MM.1S (cell line): ENCODE data around the gene MAU2.

ENCODE experiments used
- DNase-seq: peaks from one replicate; pipeline ENCODE4 v3.0.0-alpha.2; 2015
- H2AFZ ChIP-seq: fragments of 300-600 bp; sonication (generic); 2 replicates; pipeline ENCODE4 v1.6.0; 2016; ENCODE audit warnings: antibody characterized with exemption, low read length
- H3F3A ChIP-seq: fragments of 300-600 bp; sonication (generic); 2 replicates; pipeline ENCODE4 v1.6.1; 2016; ENCODE audit warnings: mild to moderate bottlenecking, antibody characterized with exemption, low read length, moderate library complexity, mixed read lengths; ENCODE audit not compliant: insufficient read depth
- H3K27ac ChIP-seq: fragments of 300-600 bp; sonication (generic); 2 replicates; pipeline ENCODE4 v1.5.1; 2016; ENCODE audit warnings: mild to moderate bottlenecking, low read length
- H3K27me3 ChIP-seq: fragments of 300-600 bp; sonication (generic); replicated peaks from 2 replicates; pipeline ENCODE4 v1.6.0; 2016; ENCODE audit warnings: low read length; ENCODE audit not compliant: insufficient read depth
- H3K36me3 ChIP-seq: fragments of 300-600 bp; sonication (generic); replicated peaks from 2 replicates; pipeline ENCODE4 v1.6.1; 2016; ENCODE audit warnings: mild to moderate bottlenecking, low read length, mixed read lengths; ENCODE audit not compliant: insufficient read depth
- H3K4me1 ChIP-seq: fragments of 300-600 bp; sonication (generic); 2 replicates; pipeline ENCODE4 v1.6.1; 2016; ENCODE audit warnings: low read length, mixed read lengths
- H3K4me2 ChIP-seq: fragments of 300-600 bp; sonication (generic); 2 replicates; pipeline ENCODE4 v1.6.0; 2016; ENCODE audit warnings: low read depth, low read length
- H3K4me3 ChIP-seq: fragments of 300-600 bp; sonication (generic); 2 replicates; pipeline ENCODE4 v1.5.1; 2016; ENCODE audit warnings: low read length, mixed read lengths
- H3K79me2 ChIP-seq: fragments of 300-600 bp; sonication (generic); 2 replicates; pipeline ENCODE4 v1.6.1; 2016; ENCODE audit warnings: mixed run types, low read length, mixed read lengths
- H3K9ac ChIP-seq: fragments of 300-600 bp; sonication (generic); 2 replicates; pipeline ENCODE4 v1.6.1; 2016; ENCODE audit warnings: low read length, mixed read lengths
- H3K9me2 ChIP-seq: fragments of 300-600 bp; sonication (generic); replicated peaks from 2 replicates; pipeline ENCODE4 v1.6.1; 2016; ENCODE audit warnings: mild to moderate bottlenecking, low read length, mixed read lengths; ENCODE audit not compliant: insufficient read depth
- H3K9me3 ChIP-seq: fragments of 300-600 bp; sonication (generic); replicated peaks from 2 replicates; pipeline ENCODE4 v1.6.1; 2016; ENCODE audit warnings: mild to moderate bottlenecking, low read length, mixed read lengths; ENCODE audit not compliant: insufficient read depth
- H4K20me1 ChIP-seq: fragments of 300-600 bp; sonication (generic); 2 replicates; pipeline ENCODE4 v1.6.1; 2016; ENCODE audit warnings: mild to moderate bottlenecking, low read length, moderate library complexity, mixed read lengths; ENCODE audit not compliant: insufficient read depth
- EZH2 ChIP-seq: fragments of 300-600 bp; sonication (generic); optimal IDR thresholded peaks from 2 replicates; pipeline ENCODE3; 2017; ENCODE audit warnings: low read depth, mild to moderate bottlenecking, antibody characterized with exemption, low read length, mixed read lengths
- EZH2phosphoT487 ChIP-seq: fragments of 300-600 bp; sonication (generic); IDR thresholded peaks from 2 replicates; pipeline ENCODE4 v1.6.1; 2018; ENCODE audit warnings: antibody characterized with exemption, low read length
- TF ChIP-seq, protein P1 (sequence below): fragments of 300-600 bp; sonication (generic); IDR thresholded peaks from 2 replicates; pipeline ENCODE4 v1.5.1; 2016; ENCODE audit warnings: antibody characterized with exemption, low read length, mixed read lengths

Gene MAU2

DNA sequence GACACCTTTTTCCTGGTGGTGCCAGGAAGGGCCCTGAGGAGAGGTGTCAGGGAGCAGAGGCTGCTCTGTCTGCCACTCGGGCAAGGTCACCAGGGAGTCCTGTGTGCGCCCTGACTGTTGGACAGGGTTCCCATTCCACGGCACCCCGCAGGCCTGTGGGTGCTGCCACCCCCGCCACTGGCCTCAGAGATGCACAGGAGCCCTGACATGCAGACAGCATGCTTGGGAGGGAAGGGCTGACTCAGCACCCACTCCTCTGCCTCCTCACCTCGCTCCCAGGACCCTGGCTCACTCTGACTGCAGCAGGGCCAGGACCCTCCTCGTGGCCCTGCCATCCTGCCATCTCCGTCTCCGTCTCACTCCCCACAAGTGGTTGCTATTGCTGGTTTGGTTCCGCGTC lies 25.3 kb downstream of the MAU2 start:
- H3K27me3 ChIP-seq = no peaks in the 10 kb centered on the region
- H3K4me1 ChIP-seq = no peaks in the 10 kb centered on the region
- H3K79me2 ChIP-seq = no peaks in the 10 kb centered on the region
- H3K9me3 ChIP-seq = no peaks in the 10 kb centered on the region
- H3K9me2 ChIP-seq = no peaks in the 10 kb centered on the region
- H3K4me2 ChIP-seq = no peak overlapping the region
- H4K20me1 ChIP-seq = no peaks in the 10 kb centered on the region
- no peaks in the 10 kb centered on the region for H3F3A ChIP-seq
- no peak for DNase-seq
- H3K9ac ChIP-seq = no peak overlapping the region
- peaks cover 4% of the 10 kb centered on the region; the same call in 1 of the 2 replicates for H3K36me3 ChIP-seq
- no peak overlapping the region for H3K4me3 ChIP-seq
- TF ChIP-seq EZH2 (no peak), EZH2phosphoT487 (no peak)
- TF ChIP-seq, protein P1, sequence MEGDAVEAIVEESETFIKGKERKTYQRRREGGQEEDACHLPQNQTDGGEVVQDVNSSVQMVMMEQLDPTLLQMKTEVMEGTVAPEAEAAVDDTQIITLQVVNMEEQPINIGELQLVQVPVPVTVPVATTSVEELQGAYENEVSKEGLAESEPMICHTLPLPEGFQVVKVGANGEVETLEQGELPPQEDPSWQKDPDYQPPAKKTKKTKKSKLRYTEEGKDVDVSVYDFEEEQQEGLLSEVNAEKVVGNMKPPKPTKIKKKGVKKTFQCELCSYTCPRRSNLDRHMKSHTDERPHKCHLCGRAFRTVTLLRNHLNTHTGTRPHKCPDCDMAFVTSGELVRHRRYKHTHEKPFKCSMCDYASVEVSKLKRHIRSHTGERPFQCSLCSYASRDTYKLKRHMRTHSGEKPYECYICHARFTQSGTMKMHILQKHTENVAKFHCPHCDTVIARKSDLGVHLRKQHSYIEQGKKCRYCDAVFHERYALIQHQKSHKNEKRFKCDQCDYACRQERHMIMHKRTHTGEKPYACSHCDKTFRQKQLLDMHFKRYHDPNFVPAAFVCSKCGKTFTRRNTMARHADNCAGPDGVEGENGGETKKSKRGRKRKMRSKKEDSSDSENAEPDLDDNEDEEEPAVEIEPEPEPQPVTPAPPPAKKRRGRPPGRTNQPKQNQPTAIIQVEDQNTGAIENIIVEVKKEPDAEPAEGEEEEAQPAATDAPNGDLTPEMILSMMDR = no peak
- no peak overlapping the region for H2AFZ ChIP-seq
- no peak overlapping the region for H3K27ac ChIP-seq

DNA sequence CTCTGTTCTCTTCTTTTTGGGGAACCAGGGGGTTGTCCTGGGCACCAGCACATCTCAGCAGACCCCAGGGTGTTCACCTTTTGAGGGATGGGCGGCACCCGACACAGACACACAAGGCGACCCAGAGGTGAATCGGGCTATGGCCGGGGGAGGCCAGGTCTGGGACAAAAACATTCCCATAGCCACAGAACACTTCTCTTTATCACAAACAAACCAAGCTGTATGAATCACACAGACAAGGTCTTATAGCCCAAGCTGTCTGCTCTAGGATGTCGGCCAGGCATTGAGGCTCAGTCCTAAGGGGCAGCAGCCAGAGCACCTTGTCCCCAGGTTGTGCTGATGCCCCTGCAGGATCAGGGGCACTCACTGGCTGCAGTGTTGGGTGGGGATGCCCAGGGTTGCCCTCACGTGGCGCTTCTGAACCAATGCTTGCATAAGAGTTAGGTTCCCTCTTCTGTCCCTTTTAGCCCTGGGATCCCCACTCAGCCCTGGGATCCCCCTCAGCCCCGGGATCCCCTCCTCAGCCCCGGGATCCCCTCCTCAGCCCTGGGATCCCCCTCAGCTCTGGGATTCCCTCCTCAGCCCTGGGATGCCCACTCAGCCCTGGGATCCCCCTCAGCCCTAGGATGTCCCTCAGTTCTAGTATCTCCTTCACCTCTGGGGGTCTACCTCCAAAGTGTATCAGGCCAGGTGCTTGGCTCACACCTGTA lies 26.9 kb downstream of the MAU2 start:
- H3F3A ChIP-seq = no peaks in the 10 kb centered on the region
- no peaks in the 10 kb centered on the region for H4K20me1 ChIP-seq
- no peaks in the 10 kb centered on the region for H3K27me3 ChIP-seq
- H3K9me3 ChIP-seq = no peaks in the 10 kb centered on the region
- no peak for DNase-seq
- H3K79me2 ChIP-seq = no peaks in the 10 kb centered on the region
- peaks cover 4% of the 10 kb centered on the region; the same call in 1 of the 2 replicates for H3K36me3 ChIP-seq
- no peaks in the 10 kb centered on the region for H3K4me1 ChIP-seq
- no peaks in the 10 kb centered on the region for H3K9me2 ChIP-seq
- H3K27ac ChIP-seq = no peak overlapping the region
- no peak overlapping the region for H3K4me2 ChIP-seq
- TF ChIP-seq EZH2 = no peak
- no peak for TF ChIP-seq EZH2phosphoT487
- TF ChIP-seq, protein P1 = no peak
- H3K4me3 ChIP-seq = no peak overlapping the region
- H3K9ac ChIP-seq = no peak overlapping the region
- H2AFZ ChIP-seq = no peak overlapping the region

- H2AFZ ChIP-seq = no peak overlapping the region
- TF ChIP-seq EZH2 (no peak), EZH2phosphoT487 (no peak)
- TF ChIP-seq, protein P1 = no peak
- no peak overlapping the region for H3K9ac ChIP-seq
- no peak overlapping the region for H3K4me2 ChIP-seq
- no peaks in the 10 kb centered on the region for H3K9me3 ChIP-seq
- H3K79me2 ChIP-seq = no peaks in the 10 kb centered on the region
- no peaks in the 10 kb centered on the region for H3K27me3 ChIP-seq
- no peak overlapping the region for H3K27ac ChIP-seq
- H3K36me3 ChIP-seq = peaks cover 4% of the 10 kb centered on the region; the same call in 1 of the 2 replicates
- DNase-seq = no peak
- no peaks in the 10 kb centered on the region for H3F3A ChIP-seq
- no peaks in the 10 kb centered on the region for H4K20me1 ChIP-seq
- no peak overlapping the region for H3K4me3 ChIP-seq
- H3K4me1 ChIP-seq = no peaks in the 10 kb centered on the region
- no peaks in the 10 kb centered on the region for H3K9me2 ChIP-seq
Observed at GRCh38 chr19:19348266-19348665, 27.6 kb downstream of the MAU2 start.
